ENCODE data around the gene RINT1.

Gene RINT1

DNA sequence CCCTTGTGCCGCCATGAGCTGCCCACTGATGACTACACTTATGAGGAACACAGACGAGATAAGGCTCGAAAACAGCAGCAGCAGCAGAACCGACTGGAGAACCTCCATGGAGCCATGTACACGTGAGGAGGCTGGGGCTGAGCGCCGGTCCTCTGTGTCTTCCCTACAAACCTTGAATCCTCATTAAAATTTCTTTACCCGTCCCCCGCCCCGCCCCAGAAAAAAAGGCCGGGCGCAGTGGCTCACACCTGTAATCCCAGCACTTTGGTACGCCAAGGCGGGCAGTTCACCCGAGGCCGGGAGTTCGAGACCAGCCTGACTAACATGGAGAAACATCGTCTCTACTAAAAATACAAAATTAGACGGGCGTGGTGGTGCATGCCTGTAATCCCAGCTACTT, 1.5 kb upstream of the RINT1 start:
- no peak for DNase-seq (ENCODE audit: low read depth in 2 of 3, low spot score in 1 of 3)

DNA sequence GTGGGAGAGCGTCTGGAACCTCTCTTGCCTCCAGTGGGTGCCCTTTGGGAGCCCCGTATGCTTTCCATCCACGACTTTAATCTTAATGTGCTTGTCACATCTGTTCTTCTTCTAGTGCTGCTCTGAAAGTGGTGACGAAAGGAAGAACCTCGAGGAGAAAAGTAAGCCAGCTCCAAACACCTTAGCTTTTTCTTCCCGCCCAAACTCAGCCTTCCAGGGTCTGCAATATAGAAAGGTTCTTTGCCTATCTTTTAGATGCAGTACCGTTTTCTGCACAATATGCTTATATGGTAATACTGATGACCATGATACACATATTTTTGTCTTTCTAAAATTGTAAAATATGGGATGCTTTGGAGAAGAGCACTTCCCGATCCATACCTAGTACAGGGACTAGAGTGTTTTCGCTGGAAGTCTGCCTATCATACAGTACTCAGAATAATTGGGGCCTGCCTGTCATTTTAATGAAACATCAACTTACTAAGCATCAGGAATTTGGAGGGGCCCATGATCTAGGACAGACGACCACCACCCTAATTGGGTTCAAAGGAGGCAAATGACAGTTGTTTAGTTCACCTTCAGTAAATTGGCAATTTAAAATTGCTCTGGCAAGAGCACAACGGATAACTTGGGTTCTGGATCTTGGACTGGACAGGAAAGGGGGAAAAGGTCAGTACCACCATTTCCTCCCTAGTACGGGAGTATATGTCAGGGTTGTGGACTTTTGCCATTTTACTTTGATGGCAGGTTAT, 884 bp downstream of the RINT1 start:
- DNase-seq (ENCODE audit: low read depth in 2 of 3, low spot score in 1 of 3) = no peak

DNA sequence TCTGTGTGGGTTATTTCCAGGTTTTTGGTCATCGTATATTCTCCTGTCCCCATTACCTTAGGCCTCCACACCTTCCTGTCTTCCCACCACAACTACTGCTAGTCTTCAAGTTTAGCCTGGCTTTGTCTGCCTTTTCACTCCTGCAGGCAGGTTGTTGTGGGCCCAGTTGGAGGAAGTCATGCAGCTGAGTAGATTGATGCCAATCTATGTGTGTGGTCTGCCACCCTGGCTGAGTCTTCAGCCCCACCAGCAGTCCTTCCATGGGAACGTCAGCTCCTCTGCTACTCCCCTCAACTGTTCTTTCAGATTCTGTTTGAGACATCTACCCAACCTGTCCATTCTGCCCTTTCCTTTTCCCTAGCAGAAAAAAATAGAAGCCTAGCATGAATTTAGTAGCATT, 6.3 kb downstream of the RINT1 start:
- DNase-seq (ENCODE audit: low read depth in 2 of 3, low spot score in 1 of 3) = no peak

DNA sequence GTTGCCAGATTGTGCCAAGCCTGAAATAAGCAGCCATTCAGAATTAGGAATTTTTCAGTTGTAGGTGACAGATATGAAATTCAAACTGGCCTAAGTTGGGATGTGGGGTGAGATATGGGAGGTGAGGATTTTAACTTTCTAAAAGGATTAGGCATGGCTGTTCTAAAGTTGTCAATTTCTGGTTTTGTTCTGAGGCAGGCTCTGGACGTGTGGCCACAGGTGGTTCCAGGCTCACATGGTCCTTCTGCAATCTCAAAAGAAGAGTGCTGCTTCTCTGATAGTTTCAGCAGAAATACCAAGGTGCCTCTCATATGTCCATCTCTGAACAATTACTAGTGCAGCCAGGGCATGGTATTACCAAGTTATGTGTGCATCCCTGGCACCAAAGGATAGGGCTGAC, 27.9 kb downstream of the RINT1 start:
- no peak for DNase-seq (ENCODE audit: low read depth in 2 of 3, low spot score in 1 of 3)

DNA sequence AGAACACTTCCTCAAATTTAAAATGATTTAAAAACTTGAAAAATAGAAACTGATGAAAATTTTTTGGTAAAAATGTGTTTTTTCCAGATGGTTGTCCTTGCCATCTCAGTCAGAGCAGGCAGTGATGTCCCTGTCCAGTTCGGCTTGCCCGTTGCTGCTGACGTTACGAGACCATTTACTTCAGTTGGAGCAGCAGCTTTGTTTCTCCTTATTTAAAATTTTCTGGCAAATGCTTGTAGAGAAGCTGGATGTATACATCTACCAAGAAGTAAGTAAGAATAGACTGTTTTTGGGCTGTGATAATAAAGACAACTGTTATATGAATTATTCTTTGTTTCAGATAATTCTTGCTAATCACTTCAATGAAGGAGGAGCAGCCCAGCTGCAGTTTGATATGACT, 33.2 kb downstream of the RINT1 start:
- no peak for DNase-seq (ENCODE audit: low read depth in 2 of 3, low spot score in 1 of 3)

DNA sequence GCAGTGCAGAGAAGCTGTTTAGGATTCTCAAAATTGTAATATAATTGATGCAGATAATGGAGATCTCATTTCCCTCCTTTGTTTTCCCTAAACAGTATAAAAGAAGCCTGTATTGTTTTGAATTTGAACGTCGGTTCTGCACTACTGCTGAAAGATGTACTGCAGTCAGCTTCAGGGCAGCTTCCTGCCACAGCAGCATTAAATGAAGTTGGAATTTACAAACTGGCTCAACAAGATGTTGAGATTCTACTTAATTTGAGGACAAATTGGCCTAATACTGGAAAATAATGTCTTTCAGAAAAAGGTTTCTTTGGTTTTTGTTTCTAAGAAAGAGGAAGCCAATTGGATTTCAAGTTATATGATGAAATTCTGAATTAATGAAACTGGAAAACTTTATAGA, 35.0 kb downstream of the RINT1 start:
- DNase-seq (ENCODE audit: low read depth in 2 of 3, low spot score in 1 of 3) = no peak

DNA sequence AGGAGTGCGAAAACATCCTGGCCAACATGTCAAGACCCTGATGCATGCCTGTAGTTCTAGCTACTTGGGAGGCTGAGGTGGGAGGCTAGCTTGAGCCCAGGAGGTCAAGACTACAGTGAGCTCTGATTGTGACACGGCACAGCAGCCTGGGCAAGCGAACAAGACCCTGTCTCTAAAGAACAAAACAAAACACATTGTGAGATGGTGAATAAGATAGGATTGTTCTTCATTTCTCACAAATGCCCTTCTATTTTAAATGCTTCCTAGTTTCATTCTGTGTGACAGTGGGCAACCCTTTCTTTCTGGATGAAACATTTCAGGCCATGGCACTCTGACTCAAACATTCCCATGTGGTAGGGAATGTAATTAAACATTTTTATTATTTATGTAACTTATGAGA, 35.8 kb downstream of the RINT1 start:
- no peak for DNase-seq (ENCODE audit: low read depth in 2 of 3, low spot score in 1 of 3)

DNA sequence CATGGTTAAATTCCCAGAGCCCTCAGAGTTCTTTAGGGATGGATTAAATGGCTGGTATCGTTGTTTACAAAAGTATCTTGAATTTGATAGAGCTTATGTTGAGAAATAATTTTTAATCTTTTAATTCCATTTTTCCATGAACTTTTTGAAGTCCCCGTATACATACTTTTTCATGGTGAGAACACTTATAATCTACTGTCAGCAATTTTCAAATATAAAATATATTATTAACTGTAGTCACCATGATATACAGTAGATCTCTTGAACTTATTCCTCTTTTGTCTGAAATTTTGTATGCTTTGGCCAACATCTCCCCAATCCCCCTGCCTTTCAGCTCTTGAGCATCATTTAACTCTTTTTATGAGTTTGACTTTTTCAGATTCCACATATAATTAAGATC, 39.9 kb downstream of the RINT1 start:
- no peak for DNase-seq (ENCODE audit: low read depth in 2 of 3, low spot score in 1 of 3)

DNA sequence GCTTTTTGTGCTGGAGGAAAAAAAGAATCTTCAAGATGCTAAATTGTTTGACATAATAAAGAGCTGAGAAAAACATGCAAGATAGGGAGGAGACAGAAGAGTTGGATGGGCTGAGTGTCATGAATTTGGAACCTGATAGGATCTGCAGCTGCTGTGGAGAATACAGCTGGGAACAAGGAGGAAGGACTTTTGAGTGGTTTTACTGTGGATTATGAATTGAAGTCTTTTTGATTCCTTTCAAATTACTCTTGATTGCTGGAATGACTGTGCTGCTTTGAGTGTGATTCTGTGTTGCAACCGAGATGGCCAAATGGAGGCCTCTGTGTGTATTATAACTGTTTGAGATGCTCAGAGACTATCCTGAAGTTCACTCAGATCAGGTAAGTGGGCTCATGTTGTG, 45.2 kb downstream of the RINT1 start:
- DNase-seq (ENCODE audit: low read depth in 2 of 3, low spot score in 1 of 3) = no peak

DNA sequence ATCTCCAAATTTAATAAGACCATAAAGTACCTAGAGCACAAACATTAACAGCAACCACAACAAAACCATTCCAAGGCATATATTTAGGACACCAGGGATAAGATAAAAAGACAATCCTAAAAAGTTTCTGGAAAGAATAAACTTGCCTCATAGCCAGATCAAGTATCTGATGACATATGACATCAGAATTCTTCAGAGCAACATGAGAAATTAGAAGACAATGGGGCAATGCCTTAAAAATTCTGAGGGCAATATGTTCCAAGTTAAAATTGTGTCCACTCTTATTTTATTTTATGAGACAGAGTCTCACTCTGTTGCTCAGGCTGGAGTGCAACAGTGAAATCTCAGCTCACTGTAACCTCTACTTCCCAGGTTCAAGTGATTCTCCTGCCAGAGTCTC, 46.5 kb downstream of the RINT1 start:
- DNase-seq (ENCODE audit: low read depth in 2 of 3, low spot score in 1 of 3) = no peak

DNA sequence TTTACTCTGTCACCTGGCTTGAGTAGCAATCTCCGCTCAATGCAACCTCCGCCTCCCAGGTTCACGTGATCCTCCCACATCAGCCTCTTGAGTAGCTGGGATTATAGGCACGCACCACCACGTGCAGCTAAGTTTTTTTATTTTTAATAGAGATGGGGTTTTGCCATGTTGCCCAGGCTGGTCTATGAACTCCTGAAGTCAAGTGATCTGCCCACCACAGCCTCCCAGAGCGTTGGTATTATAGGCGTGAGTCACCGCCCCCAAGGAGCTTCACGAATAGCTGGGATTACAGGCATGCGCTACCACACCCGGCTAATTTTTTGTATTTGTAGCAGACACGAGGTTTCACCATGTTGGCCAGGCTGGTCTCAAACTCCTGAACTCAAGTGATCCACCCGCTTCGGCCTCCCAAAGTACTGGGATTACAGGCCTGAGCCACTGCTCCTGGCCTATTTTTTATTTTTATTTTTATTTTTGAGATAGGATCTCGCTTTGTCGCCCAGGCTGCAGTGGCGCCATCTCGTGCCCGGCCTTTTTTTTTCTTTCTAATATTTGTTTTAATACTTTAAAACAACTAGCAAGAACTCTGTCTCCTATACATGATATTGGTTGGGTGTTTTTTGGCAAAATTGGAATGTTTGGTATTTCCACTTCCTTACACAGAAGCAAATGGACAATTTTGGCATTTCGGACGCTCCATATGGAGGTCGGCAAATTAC, 48.2 kb downstream of the RINT1 start:
- DNase-seq (ENCODE audit: low read depth in 2 of 3, low spot score in 1 of 3) = no peak

DNA sequence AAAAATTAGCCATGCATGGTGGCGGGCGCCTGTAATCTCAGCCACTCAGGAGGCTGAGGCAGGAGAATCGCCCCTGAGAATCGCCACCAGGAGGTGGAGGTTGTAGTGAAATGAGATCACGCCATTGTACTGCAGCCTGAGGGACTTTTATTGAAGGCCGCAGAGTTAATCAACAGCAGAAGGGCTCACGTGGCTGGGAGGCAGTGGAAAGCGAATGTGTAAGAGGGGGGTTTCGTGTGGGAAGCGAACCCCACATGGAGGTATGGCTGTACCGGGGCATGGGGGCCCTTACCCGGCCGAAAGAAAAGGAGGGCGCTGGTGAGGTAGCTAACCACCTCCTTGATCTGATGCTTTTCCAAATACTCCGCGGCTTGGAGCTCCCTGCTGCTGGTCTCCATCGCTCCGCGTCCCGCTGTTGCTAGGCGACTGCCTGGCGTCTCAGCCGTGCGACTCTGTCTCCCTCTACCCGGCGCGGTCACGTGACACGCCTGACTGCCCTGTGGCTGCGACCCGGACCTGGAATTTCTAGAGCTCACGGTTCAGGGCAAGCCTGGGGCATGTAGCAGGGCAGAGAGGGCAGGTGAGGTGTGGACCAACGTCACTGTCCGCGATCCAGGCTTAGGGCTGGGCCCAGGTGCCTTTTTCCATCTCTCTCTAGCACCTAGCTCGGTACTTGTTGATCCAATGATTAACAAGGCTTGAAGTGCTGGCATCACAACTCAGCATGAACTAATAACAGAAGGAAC, 49.2 kb downstream of the RINT1 start, which contains the start of gene EFCAB10:
Gene EFCAB10 (minus strand): TSS at position 428 of the 746 bp plus-strand sequence. CDS start 30 bp downstream, at position 398.
- DNase-seq (ENCODE audit: low read depth in 2 of 3, low spot score in 1 of 3) = peak; percentile 25 to 58 (median 40)

DNA sequence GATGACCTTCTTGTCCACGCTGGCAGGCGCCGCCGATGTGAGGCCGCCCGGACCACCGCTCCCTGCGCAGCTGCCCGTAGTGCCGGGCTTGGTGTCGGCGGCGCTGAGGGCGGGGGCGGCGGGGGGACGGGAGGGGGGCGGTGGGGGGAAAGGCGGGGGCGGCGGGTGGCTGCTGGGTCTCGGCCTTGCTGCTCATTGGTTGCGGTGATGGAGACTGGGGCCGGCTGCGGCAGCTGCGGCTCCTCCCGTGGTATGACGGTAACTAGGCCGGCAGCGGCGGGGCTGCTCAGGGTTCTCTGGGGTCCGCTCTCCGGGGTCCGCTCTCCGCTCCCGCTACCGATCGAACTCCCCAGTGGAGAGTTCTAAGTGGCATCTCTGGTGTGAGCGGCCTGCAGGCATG, 51.1 kb downstream of the RINT1 start:
- DNase-seq (ENCODE audit: low read depth in 2 of 3, low spot score in 1 of 3) = no peak

DNA sequence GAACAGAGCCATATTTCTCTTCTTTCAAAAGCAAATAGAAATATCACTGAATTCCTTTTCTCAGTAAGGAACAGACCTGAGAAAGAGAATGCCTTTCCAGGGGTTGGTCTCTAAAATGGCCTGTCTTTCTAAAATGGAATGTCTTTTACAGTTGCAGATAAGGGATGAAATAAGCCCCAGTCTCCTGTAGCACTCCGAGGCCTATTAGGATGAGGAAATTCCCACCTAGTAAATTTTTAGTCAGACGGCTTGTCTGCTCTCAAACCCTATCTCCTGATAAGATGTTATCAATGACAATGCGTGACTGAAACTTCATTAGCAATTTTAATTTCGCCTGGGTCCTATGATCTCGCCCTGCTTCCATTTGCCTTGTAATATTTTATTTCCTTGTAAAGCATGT, 52.2 kb downstream of the RINT1 start:
- DNase-seq (ENCODE audit: low read depth in 2 of 3, low spot score in 1 of 3) = no peak

DNA sequence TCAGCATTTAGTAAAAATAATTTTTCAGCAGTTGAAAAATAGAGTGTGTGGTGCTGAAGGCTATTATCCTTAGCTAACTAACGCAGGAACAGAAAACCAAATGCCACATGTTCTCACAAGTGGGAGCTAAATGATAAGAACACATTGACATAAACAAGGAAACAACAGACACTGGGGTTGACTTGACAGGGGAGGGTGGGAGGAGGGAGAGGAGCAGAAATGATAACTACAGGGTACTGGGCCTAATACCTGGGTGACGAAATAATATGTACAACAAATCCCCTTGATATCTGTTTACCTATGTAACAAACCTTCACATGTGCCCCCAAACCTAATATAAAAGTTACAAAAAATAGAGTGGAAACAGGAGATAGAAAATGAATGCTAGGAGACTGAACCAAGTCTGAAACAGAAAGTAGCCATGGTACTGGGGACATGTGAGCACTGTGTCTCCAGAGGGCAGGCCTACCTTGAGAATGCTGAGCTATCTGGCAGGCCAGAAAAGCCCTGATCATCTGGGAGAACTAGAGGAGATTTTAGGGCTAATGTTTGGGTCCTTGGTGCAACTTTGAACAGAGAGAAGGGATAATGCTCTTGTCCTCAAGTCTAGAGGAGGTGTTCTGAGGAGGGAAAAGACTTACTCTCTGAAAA, 54.0 kb downstream of the RINT1 start:
- no peak for DNase-seq (ENCODE audit: low read depth in 2 of 3, low spot score in 1 of 3)

DNA sequence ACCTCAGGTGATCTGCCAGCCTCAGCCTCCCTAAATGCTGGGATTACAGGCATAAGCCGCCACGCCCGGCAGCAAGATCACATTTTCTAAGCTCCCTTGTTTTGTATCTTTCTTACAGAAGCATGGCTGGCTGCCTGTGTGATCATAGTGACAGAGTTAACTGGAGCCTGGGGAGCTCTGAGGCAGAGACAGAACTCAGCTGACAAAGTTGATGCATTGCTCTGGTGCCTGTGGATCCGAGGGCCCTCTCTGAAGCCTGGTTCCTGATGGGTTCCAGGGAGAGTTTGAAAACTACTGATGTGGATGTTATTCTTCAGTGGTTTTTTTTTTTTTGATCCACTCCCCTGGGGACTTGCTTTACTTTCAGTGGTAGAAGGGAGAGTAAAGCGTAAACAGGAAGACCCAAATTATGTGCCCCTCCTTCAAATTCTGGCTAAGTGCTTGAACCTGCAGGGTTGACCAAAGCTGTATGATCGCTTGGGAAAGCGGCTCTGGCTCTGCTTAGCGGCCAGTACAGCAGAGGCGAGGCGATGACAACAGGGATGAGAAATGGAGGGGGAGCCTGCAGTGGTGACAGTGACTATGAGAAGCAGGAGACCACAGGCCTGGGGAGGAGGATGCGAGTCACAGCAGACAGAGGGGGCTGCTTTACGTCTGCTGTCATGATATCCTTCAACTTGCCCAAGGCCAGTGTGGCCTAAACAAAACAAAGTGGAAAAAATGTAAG, 56.1 kb downstream of the RINT1 start:
- no peak for DNase-seq (ENCODE audit: low read depth in 2 of 3, low spot score in 1 of 3)

DNA sequence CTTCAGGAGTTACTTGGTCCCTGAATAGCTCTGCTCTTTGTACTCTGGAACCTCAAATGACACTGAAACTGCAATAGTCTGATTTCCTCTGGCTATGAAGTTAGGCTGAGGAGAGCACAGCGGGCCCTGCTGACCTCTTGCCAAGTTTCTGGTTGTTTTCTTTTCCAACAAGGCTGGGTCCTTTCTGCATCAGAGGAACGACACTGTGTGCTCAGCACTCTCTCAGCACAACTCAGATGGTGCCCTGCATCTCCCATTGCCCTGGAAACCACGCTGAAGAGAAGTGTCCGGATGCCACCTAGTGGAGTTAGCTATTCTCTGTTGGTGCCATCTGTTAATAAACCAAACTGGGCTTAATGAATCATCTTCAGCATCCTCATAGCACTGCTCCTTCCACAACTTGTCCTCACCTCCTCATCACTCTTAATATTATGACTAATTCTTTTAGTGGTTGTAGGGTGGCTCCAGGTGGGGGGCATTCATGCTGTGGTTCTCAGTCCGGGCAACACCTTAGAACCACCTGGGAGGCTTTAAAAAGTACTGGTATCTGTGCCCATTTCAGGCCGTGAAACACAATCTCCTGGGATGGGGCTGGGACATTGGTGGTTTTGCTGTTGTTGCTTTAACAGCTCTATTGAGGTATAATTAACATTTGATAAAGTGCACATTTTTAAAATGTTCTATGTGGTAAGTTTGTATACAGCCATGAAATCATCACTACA, 57.5 kb downstream of the RINT1 start:
- peak; percentile 24 to 41 (median 37) for DNase-seq (ENCODE audit: low read depth in 2 of 3, low spot score in 1 of 3)

DNA sequence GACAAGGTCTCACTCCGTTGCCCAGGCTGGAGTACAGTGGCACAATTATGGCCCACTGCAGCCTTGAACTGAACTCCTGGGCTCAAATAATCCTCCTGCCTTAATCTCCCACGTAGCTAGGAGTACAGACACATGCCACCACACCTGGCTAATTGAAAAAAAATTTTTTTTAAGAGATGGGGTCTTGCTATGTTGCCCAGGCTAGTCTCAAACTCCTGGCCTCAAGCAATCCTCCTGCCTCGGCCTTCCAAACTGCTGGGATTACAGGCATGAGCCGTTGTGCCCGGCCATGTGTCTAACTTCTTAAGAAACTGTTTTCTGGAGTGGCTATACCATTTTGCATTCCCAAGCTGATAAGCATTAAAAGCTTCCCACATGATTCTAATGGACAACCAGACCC, 58.8 kb downstream of the RINT1 start:
- DNase-seq (ENCODE audit: low read depth in 2 of 3, low spot score in 1 of 3) = no peak

DNA sequence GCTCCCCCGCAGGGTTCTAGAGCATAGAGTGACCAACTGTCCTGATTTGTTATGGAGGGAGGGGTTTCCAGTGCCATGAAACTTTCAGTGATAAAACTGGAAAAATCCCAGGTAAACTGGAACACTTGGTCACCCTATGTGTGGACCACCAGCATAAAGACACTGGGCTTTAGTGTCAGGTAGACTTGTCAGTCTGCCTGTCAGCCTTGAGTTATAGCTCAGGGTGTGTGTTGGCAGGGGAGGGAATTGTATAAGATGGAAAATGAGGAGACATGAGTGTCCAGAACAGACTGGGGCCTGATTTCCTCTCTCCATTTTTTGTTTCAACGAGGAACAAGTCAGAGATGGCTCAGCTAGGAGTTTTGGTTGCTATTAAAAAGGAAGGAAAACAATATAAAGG, 59.5 kb downstream of the RINT1 start:
- DNase-seq (ENCODE audit: low read depth in 2 of 3, low spot score in 1 of 3) = no peak

DNA sequence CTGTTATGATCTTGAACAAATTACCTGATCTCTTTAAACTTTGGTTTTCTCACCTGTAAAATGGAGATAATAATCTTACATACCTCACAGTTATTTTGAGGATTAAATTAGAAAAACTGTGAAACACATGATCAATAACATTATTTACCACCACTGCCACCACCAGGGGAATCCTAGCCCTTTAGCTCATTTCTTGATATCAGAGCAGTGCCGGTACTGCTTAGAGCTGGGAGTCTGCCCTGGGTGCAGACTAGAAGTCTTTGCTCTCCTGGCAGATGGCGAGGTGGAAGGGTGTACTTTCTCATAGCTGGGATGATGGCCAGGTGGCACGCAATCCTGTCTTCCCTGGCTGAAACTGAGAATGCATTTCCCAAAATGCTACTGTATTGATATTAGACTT, 62.0 kb downstream of the RINT1 start:
- DNase-seq (ENCODE audit: low read depth in 2 of 3, low spot score in 1 of 3) = no peak
